Posterior cingulate gyrus (tissue), 11 donors: ENCODE results near the gene NNT.
"Not testable (repeated sequence)": the region's sequence is repeated elsewhere in the genome, so short reads cannot be mapped to it uniquely, and the experiment has no call there.

Source experiments
- DNase-seq, 10 donors: peaks; one replicate each; pipeline versions ENCODE4 v3.0.0 to v3.0.0-alpha.2; 2020 to 2021; ENCODE audit warnings: mixed read lengths in 3 of 10
- intact Hi-C: fragments of 100-400 bp; cut with DNase I; formaldehyde crosslinking; loops from one replicate; pipeline ENCODE4 v1.15.1; 2023

The NNT gene

DNA sequence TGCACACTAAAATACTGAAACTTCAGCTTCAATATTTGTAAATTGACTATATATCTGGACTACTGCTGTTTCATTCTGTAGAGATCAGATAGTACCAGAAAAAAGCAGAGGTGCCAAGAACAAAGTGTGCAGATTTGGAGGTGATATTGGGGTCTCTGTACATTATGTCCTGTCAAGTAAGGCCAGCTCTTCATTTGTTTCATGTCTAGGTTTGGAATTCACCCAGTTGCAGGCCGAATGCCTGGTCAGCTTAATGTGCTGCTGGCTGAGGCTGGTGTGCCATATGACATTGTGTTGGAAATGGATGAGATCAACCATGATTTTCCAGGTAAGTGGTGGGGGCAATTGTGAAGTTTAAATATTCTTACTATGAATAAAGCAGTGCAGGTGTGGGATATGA, 96.9 kb downstream of the NNT start:
- DNase-seq: no peak
- intact Hi-C loops: no loop called here

DNA sequence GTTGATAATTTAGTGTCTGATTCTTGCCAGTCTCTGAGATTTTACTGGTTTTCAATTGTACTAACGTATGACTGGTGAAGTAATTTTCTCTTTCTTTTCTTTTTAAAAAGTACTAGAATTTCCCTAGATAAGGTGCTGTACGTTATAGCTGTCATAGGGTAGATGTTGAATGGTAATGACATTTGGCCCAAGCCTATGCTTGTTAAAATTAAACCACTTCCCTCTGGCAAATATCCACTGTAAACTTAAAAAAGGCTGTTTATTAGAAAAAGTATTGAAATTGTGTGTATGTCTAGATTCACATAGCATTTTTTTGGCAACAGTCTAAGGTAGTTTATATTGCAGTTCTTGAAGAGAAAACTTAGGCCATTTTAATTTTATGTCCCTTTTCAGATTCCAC, 97.6 kb downstream of the NNT start:
- no peak for DNase-seq
- intact Hi-C loops: no loop called here

DNA sequence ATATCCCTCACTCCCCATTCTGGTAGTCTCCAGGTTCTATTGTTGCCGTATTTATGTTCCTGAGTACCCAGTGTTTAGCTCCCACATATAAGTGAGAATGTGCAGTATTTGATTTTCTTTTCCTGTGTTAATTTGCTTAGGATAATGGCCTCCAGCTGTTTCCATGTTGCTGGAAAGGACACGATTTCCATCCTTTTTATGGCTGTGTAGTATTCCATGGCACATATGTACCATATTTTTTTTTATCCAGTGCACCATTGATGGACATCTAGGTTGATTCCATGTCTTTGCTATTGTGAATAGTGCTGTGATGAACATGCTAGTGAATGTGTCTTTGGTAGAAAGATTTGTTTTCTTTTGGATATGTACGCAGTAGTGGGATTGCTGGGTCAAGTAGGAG, 98.2 kb downstream of the NNT start:
- intact Hi-C loops: no loop called here
- no peak for DNase-seq

DNA sequence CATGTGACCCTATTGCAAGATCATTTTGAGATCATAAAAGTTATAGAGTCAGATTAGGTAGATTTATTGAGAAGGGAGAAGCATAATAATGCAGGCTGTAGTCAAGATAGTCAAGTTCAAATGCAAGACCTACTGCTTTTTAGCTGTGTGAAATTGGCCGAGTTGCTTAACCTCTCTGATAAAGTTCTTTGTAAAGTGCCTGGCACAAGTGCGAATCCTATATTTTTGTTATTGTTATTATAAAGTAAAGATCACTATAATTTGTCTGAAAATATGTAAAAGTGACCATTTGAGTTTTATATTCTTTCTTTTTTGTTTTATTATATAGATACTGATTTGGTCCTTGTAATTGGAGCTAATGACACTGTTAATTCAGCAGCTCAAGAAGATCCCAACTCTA, 99.3 kb downstream of the NNT start:
- intact Hi-C loops: no loop called here

DNA sequence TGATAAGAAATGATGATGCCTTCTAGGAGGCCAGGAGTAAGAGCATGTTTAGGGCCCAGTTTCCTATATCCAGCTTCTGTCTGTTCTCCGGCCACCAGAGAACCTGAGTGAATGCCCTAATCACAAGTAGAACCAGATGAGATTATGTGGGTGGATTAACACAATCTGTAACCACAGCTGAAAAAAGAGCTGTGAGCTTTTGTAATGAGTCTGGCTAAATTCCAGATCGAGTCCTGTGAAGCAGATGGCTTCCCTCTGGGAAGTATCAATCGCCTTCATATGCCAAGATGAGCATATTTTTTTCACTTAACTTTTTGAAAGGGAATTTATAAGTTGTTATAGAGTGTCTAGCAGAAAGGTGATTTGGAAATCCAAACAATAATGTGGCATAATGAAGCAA, 99.8 kb downstream of the NNT start:
- DNase-seq: no peak
- intact Hi-C loops: no loop called here

More for the DNA sequence above, 99.3 kb downstream of the NNT start:
- no peak for DNase-seq

DNA sequence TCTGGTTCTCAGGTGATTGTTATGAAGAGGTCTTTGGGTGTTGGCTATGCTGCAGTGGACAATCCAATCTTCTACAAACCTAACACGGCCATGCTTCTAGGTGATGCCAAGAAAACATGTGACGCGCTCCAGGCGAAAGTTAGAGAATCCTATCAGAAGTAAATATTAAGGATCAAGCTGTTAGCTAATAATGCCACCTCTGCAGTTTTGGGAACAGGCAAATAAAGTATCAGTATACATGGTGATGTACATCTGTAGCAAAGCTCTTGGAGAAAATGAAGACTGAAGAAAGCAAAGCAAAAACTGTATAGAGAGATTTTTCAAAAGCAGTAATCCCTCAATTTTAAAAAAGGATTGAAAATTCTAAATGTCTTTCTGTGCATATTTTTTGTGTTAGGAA, 101.3 kb downstream of the NNT start:
- no peak for DNase-seq
- intact Hi-C loops: no loop called here

DNA sequence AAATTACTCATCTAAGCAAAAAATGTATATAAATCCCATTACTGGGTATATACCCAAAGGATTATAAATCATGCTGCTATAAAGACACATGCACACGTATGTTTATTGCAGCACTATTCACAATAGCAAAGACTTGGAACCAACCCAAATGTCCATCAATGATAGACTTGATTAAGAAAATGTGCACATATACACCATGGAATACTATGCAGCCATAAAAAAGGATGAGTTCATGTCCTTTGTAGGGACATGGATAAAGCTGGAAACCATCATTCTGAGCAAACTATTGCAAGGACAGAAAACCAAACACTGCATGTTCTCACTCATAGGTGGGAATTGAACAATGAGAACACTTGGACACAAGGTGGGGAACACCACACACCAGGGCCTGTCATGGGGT, 103.6 kb downstream of the NNT start:
- intact Hi-C loops, DNase-seq: not testable (repeated sequence)

DNA sequence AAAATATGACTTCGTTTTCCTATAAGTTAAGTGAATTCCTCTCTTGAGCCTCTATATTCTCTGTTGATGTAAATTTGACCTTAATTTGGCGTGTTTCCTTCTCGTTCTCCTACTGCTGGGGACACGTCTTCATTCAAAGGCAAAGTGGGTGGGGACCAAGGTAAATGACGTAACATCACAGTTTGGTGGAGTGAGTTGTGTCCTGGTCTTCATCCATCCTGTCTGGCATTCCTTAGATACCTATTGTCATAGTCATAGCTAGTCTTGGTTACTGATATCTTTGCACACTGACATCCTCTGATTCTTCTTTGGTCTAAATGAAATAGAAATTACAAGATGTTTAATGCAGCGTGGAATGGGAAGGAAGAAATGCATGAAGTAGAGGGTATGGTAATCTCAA, 108.5 kb downstream of the NNT start:
- intact Hi-C loops: no loop called here
- no peak for DNase-seq

DNA sequence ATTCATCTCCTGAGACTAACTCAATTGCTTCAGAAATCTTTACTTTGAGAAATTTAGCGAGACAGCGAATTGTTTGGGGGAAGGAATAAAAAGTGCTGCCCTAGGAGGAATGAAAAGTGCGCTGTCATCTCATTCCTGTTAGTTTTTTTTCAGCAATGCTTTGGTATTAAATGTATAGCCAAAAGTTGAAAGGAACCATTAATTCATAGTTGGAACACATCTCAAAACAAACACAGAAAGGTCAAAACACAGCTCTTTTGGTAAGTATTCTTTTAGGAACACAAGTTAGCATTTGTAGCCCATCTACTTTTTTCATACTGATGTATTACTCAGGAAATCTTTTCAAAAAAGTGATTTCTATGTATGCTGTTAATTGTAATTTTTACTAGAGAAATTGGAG, 109.1 kb downstream of the NNT start:
- no peak for DNase-seq
- intact Hi-C loops: no loop called here

DNA sequence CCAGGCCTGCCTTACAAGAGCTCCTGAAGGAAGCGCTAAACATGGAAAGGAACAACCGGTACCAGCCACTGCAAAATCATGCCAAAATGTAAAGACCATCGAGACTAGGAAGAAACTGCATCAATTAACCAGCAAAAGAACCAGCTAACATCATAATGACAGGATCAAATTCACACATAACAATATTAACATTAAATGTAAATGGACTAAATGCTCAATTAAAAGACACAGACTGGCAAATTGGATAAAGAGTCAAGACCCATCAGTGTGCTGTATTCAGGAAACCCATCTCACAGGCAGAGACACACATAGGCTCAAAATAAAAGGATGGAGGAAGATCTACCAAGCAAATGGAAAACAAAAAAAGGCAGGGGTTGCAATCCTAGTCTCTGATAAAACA, 116.8 kb downstream of the NNT start:
- DNase-seq, intact Hi-C loops: not testable (repeated sequence)

DNA sequence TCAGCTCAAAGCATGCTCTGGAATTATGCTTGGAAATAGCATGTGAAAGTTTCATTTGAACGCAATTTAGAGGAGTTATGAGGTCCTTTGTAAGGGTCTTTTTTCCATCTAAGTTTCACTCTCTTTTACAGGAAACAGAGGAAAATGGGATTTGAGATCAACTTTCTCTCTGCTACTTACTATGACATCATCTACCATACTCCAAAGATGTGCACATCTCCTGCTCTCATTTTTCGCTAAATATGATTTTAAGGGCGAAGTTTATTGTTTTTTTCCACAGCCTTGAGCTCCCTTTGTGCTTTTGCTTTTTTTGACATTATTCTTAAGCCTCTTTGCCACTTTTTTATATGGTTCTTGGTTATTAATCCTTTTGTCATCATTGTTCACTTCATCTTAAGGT, 125.6 kb downstream of the NNT start:
- no peak for DNase-seq
- intact Hi-C loops: loop anchor here (5.0 kb wide), 1 partner anchor 1044 kb away; no protein-coding TSS in a partner anchor

DNA sequence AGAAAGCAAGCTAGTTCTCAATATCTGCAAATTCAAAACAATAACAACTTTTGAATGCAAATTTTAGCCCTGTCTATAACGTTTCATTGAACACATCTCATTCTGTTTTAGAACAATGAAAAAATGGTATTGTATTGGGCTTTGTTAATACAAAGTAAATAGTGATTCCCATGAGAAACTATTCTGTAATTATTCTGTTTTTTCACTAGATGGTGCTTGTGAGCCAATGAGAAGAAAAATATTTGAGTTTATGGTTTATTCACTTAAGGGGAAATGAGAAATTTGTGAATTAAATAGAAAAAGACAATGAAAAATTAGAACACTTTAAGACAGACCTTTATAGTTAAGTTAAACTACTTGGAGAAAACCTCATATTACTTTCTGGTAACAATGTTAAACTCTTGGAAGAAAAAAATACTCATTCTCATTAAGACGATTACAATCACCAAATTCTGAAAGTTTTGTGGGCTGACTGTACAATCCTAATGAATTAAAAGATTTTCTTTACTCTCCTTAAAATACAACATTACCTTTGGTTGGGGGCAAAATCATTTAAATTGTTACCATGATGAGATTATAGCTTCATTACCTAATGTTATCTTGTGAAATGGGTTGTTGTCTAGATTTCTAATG, 127.0 kb downstream of the NNT start:
- no peak for DNase-seq
- intact Hi-C loops: loop anchor here (5.0 kb wide), 1 partner anchor 1042 kb away; no protein-coding TSS in a partner anchor

DNA sequence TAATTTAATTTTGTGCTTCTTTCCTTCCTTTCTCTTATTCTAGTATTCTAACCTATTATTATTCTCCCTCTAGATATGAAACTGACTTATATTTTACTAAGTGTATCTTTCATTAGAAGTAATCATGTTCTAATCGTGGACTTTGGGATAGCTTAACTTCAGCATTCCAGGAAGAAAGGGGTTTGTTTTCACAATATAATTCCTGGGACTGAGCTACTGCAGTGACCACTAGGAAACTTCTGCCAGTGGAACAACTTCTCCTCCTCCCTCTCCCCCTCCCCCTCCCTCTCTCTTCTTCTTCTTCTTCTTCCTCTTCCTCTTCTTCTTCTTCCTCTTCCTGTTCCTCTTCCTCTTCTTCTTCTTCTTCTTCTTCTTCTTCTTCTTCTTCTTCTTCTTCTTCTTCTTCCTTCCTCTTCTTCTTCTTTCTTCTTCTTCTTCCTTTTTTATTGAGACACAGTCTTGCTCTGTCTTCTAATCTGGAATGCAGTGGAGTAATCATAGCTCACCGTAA, 127.9 kb downstream of the NNT start:
- intact Hi-C loops: no loop called here
- DNase-seq: no peak

DNA sequence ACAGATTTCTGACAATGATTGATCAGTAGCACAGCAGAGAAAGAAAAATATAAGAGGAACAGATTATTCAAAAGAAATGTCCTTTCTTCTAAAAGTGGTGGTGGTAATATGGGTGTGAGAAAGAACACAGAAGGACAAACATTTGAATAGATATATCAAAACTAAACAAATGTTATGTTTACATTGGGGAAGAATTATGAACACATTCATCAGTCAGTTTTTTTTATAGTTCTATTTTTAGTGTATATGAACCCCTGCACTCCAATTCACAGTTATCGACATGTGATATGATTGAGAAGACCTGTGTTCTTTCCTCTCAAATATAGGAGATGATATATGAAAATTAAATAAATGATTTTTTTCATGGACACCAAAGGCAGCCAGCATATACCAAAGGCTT, 128.6 kb downstream of the NNT start:
- no peak for DNase-seq
- intact Hi-C loops: no loop called here

DNA sequence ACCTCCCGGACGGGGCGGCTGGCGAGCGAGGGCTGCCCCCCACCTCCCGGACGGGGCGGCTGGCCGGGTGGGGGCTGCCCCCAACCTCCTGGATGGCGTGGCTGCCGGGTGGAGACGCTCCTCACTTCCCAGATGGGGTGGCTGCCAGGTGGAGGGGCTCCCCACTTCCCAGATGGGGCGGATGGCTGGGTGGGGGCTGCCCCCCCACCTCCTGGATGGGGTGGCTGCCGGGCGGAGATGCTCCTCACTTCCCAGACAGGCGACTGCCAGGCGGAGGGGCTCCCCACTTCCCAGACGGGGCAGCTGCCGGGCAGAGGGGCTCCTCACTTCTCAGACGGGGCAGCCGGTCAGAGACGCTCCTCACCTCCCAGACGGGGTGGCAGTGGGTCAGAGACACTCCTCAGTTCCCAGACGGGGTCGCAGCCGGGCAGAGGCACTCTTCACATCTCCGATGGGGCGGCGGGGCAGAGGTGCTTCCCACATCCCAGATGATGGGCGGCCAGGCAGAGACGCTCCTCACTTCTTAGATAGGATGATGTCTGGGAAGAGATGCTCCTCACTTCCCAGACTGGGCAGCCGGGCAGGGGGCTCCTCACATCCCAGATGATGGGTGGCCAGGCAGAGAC, 143.1 kb downstream of the NNT start:
- DNase-seq: peak in 2 of 10 donors; percentile 67 to 75
- intact Hi-C loops: not testable (repeated sequence)

DNA sequence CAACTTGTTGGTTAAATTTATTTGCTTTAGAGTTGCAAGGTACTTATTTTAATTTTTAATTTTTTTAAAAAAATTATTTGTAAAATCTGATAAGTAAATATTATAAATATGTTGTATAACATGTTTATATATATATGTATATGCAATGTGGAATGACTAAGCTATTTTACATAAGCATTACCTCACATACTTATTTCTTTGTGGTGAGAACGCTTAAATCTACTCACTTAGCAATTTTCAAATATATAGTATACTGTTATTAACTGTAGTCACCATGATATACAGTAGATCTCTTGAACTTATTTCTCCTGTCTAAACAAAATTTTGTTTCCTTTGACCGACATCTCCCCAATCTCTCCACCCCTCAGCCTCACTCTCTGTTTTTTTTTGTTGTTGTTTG, 147.8 kb downstream of the NNT start:
- DNase-seq: no peak
- intact Hi-C loops: no loop called here

DNA sequence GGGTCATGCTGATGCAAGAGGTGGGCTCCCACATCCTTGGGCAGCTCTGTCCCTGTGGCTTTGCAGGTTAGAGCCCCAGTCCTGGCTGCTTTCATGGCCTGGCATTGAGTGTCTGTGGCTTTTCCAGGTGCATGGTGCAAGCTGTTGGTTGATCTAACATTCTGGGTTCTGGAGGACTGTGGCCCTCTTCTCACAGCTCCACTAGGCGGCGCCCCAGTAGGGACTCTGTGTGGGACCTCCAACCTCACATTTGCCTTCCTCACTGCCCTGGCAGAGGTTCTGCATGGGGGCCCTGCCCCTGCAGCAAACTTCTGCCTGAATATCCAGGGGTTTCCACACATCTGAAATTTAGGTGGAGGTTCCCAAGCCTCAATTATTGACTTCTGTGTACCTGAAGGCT, 150.1 kb downstream of the NNT start:
- DNase-seq: no peak
- intact Hi-C loops: no loop called here
